ENCODE data around the gene PHF1.
"Not testable (repeated sequence)": the region's sequence is repeated elsewhere in the genome, so short reads cannot be mapped to it uniquely, and the experiment has no call there.

PHF1 gene

GRCh38 chr6:33391922-33392594, 18.8 kb upstream of the PHF1 start:
- H3K27ac ChIP-seq (ENCODE audit: insufficient read depth in 1 of 2, low read depth in 1 of 2, low read length in 2 of 2, poor library complexity in 1 of 2, severe bottlenecking in 2 of 2), result peak overlapping the region in 1 of 2 experiments; percentile 84
- peak overlapping the region; percentile 84 to 98 (median 93) for H3K4me3 ChIP-seq (ENCODE audit: control insufficient read depth in 1 of 7, extremely low read depth in 1 of 7, insufficient read depth in 4 of 7, low read depth in 2 of 7, low read length in 6 of 7)
- H3K36me3 ChIP-seq (ENCODE audit: control insufficient read depth in 4 of 4, insufficient read depth in 4 of 4, low read length in 3 of 4), result peaks cover 0 to 13% (median 0%) of the 10 kb centered on the region in 4 experiments
- 0% methylated on average over 21 of the region's 31 CpGs for WGBS (ENCODE audit: insufficient coverage)
- CTCF ChIA-PET, result interaction anchor here (0.9 to 1.3 kb wide), 3 partner anchors 10 to 103 kb away, joined by 3 read pairs; partner anchors contain the start of genes PFDN6 and WDR46
- H3K27me3 ChIP-seq (replicated peaks in 2 of 5; ENCODE audit: control insufficient read depth in 4 of 5, insufficient read depth in 5 of 5, low read length in 4 of 5), result no peaks in the 10 kb centered on the region
- POLR2A ChIA-PET, result no interaction called here
- peaks cover 10 to 34% (median 24%) of the 10 kb centered on the region in 4 experiments for H3K4me1 ChIP-seq (ENCODE audit: control extremely low read depth in 1 of 4, control insufficient read depth in 4 of 4, insufficient read depth in 4 of 4, low read length in 3 of 4)
- no peaks in the 10 kb centered on the region for H3K9me3 ChIP-seq (ENCODE audit: control extremely low read depth in 1 of 5, control insufficient read depth in 4 of 5, insufficient read depth in 2 of 5, low read depth in 1 of 5, low read length in 4 of 5)
- peak in 2 of 3 donors; percentile 18 to 31 for DNase-seq

GRCh38 chr6:33392595-33392948, 18.2 kb upstream of the PHF1 start:
- WGBS (ENCODE audit: insufficient coverage), result 44% methylated on average over 4 of the region's 5 CpGs
- POLR2A ChIA-PET, result no interaction called here
- Histone ChIP-seq H3K9me3 (ENCODE audit: control extremely low read depth in 1 of 5, control insufficient read depth in 4 of 5, insufficient read depth in 2 of 5, low read depth in 1 of 5, low read length in 4 of 5) (no peaks in the 10 kb centered on the region), H3K4me1 (ENCODE audit: control extremely low read depth in 1 of 4, control insufficient read depth in 4 of 4, insufficient read depth in 4 of 4, low read length in 3 of 4) (peaks cover 10 to 34% (median 24%) of the 10 kb centered on the region in 4 experiments), H3K4me3 (ENCODE audit: control insufficient read depth in 1 of 7, extremely low read depth in 1 of 7, insufficient read depth in 4 of 7, low read depth in 2 of 7, low read length in 6 of 7) (peak overlapping the region in 6 of 7 experiments; percentile 84 to 98 (median 89)), H3K27ac (ENCODE audit: insufficient read depth in 1 of 2, low read depth in 1 of 2, low read length in 2 of 2, poor library complexity in 1 of 2, severe bottlenecking in 2 of 2) (peak overlapping the region in 1 of 2 experiments; percentile 84), H3K36me3 (ENCODE audit: control insufficient read depth in 4 of 4, insufficient read depth in 4 of 4, low read length in 3 of 4) (peaks cover 0 to 14% (median 0%) of the 10 kb centered on the region in 4 experiments), H3K27me3 (replicated peaks in 2 of 5; ENCODE audit: control insufficient read depth in 4 of 5, insufficient read depth in 5 of 5, low read length in 4 of 5) (no peaks in the 10 kb centered on the region)
- DNase-seq, result no peak
- CTCF ChIA-PET, result interaction anchor here (0.9 to 1.3 kb wide), 3 partner anchors 9 to 103 kb away, joined by 3 read pairs; partner anchors contain the start of genes PFDN6 and WDR46

DNA sequence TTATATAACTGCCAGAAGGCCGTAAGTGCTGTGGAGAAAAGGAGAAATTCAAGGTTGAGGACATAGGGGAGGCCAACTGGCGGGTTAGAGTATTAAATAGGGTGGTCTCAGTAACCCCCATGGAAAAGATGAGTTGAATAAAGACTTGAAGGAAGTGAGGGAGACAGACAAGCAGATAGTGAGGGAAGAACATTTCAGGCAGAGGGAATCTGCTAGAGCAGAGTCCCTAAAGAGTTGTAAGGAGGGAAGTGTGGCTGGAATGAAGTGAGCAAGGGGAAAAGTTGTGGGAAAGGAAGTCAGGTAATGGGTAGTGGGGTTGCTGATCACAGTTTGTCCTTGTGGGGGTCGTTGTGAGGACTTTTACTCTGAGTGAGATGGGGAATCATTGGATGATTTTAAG, 17.8 kb upstream of the PHF1 start:
- H3K9me3 ChIP-seq (ENCODE audit: control extremely low read depth in 1 of 5, control insufficient read depth in 4 of 5, insufficient read depth in 2 of 5, low read depth in 1 of 5, low read length in 4 of 5), result no peaks in the 10 kb centered on the region
- CTCF ChIA-PET, result interaction anchor here (1.3 kb wide), 1 partner anchor 9 kb away, joined by 3 read pairs; no protein-coding TSS in a partner anchor
- DNase-seq, result no peak
- peaks cover 0 to 18% (median under 1%) of the 10 kb centered on the region in 4 experiments for H3K36me3 ChIP-seq (ENCODE audit: control insufficient read depth in 4 of 4, insufficient read depth in 4 of 4, low read length in 3 of 4)
- POLR2A ChIA-PET, result no interaction called here
- peak overlapping the region in 1 of 2 experiments; percentile 84 for H3K27ac ChIP-seq (ENCODE audit: insufficient read depth in 1 of 2, low read depth in 1 of 2, low read length in 2 of 2, poor library complexity in 1 of 2, severe bottlenecking in 2 of 2)
- H3K4me3 ChIP-seq (ENCODE audit: control insufficient read depth in 1 of 7, extremely low read depth in 1 of 7, insufficient read depth in 4 of 7, low read depth in 2 of 7, low read length in 6 of 7), result peak overlapping the region in 4 of 7 experiments; percentile 84 to 98 (median 94)
- no peaks in the 10 kb centered on the region for H3K27me3 ChIP-seq (replicated peaks in 2 of 5; ENCODE audit: control insufficient read depth in 4 of 5, insufficient read depth in 5 of 5, low read length in 4 of 5)
- WGBS (ENCODE audit: insufficient coverage), result 79% methylated on average over 3 of the region's 3 CpGs
- H3K4me1 ChIP-seq (ENCODE audit: control extremely low read depth in 1 of 4, control insufficient read depth in 4 of 4, insufficient read depth in 4 of 4, low read length in 3 of 4), result peaks cover 10 to 34% (median 24%) of the 10 kb centered on the region in 4 experiments

- no peak for DNase-seq
- H3K4me1 ChIP-seq (ENCODE audit: control extremely low read depth in 1 of 4, control insufficient read depth in 4 of 4, insufficient read depth in 4 of 4, low read length in 3 of 4), result peaks cover 2 to 24% (median 14%) of the 10 kb centered on the region in 4 experiments
- ChIA-PET CTCF (interaction anchor here (0.9 to 3.5 kb wide), 2 partner anchors 10 to 84 kb away, joined by 3 to 18 read pairs; no protein-coding TSS in a partner anchor), POLR2A (no interaction called here)
- H3K27me3 ChIP-seq (replicated peaks in 2 of 5; ENCODE audit: control insufficient read depth in 4 of 5, insufficient read depth in 5 of 5, low read length in 4 of 5), result no peaks in the 10 kb centered on the region
- H3K4me3 ChIP-seq (ENCODE audit: control insufficient read depth in 1 of 7, extremely low read depth in 1 of 7, insufficient read depth in 4 of 7, low read depth in 2 of 7, low read length in 6 of 7), result no peak overlapping the region
- 100% methylated on average over 1 of the region's 1 CpG for WGBS (ENCODE audit: insufficient coverage)
- no peak overlapping the region for H3K27ac ChIP-seq (ENCODE audit: insufficient read depth in 1 of 2, low read depth in 1 of 2, low read length in 2 of 2, poor library complexity in 1 of 2, severe bottlenecking in 2 of 2)
- H3K36me3 ChIP-seq (ENCODE audit: control insufficient read depth in 4 of 4, insufficient read depth in 4 of 4, low read length in 3 of 4), result peaks cover 0 to 35% (median 4%) of the 10 kb centered on the region in 4 experiments
- no peaks in the 10 kb centered on the region for H3K9me3 ChIP-seq (ENCODE audit: control extremely low read depth in 1 of 5, control insufficient read depth in 4 of 5, insufficient read depth in 2 of 5, low read depth in 1 of 5, low read length in 4 of 5)
These were observed 13.3 kb upstream of the PHF1 start for GRCh38 chr6:33397541-33397940.

- CTCF ChIA-PET; H3K4me3 ChIP-seq (ENCODE audit: control insufficient read depth in 1 of 7, extremely low read depth in 1 of 7, insufficient read depth in 4 of 7, low read depth in 2 of 7, low read length in 6 of 7); H3K27ac ChIP-seq (ENCODE audit: insufficient read depth in 1 of 2, low read depth in 1 of 2, low read length in 2 of 2, poor library complexity in 1 of 2, severe bottlenecking in 2 of 2); H3K27me3 ChIP-seq (replicated peaks in 2 of 5; ENCODE audit: control insufficient read depth in 4 of 5, insufficient read depth in 5 of 5, low read length in 4 of 5); H3K9me3 ChIP-seq (ENCODE audit: control extremely low read depth in 1 of 5, control insufficient read depth in 4 of 5, insufficient read depth in 2 of 5, low read depth in 1 of 5, low read length in 4 of 5); POLR2A ChIA-PET; DNase-seq: not testable (repeated sequence)
- H3K36me3 ChIP-seq (ENCODE audit: control insufficient read depth in 4 of 4, insufficient read depth in 4 of 4, low read length in 3 of 4), result peaks cover 0 to 44% (median 10%) of the 10 kb centered on the region in 4 experiments
- WGBS (ENCODE audit: insufficient coverage), result 100% methylated on average over 1 of the region's 3 CpGs
- peaks cover 0 to 13% (median 4%) of the 10 kb centered on the region in 4 experiments for H3K4me1 ChIP-seq (ENCODE audit: control extremely low read depth in 1 of 4, control insufficient read depth in 4 of 4, insufficient read depth in 4 of 4, low read length in 3 of 4)
These were observed 12.2 kb upstream of the PHF1 start for GRCh38 chr6:33398601-33399000.

DNA sequence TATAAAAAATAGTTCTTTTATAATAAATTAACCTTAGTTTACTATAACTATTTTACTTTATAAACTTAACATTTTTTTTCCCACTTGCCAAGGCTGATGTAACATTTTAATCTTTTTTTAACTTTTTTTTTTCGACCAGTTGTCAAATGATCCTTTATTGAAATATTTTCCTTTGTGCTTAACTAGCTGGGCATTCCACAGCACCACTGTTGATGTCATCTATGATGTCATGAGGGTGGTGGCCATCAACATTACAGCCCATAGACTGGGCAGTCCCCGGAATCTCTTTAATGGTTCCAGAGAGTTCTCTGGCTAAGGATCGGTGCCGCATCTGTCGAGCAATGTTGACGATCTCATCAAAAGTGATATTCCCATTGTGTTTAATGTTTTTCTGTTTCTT, 10.9 kb upstream of the PHF1 start:
- POLR2A ChIA-PET; H3K9me3 ChIP-seq (ENCODE audit: control extremely low read depth in 1 of 5, control insufficient read depth in 4 of 5, insufficient read depth in 2 of 5, low read depth in 1 of 5, low read length in 4 of 5); CTCF ChIA-PET; H3K4me3 ChIP-seq (ENCODE audit: control insufficient read depth in 1 of 7, extremely low read depth in 1 of 7, insufficient read depth in 4 of 7, low read depth in 2 of 7, low read length in 6 of 7); H3K4me1 ChIP-seq (ENCODE audit: control extremely low read depth in 1 of 4, control insufficient read depth in 4 of 4, insufficient read depth in 4 of 4, low read length in 3 of 4); DNase-seq; H3K27ac ChIP-seq (ENCODE audit: insufficient read depth in 1 of 2, low read depth in 1 of 2, low read length in 2 of 2, poor library complexity in 1 of 2, severe bottlenecking in 2 of 2); H3K27me3 ChIP-seq (replicated peaks in 2 of 5; ENCODE audit: control insufficient read depth in 4 of 5, insufficient read depth in 5 of 5, low read length in 4 of 5): not testable (repeated sequence)
- H3K36me3 ChIP-seq (ENCODE audit: control insufficient read depth in 4 of 4, insufficient read depth in 4 of 4, low read length in 3 of 4), result peaks cover 3 to 51% (median 20%) of the 10 kb centered on the region in 4 experiments
- no CpG with 5 or more reads among the region's 6 CpGs for WGBS (ENCODE audit: insufficient coverage)

DNA sequence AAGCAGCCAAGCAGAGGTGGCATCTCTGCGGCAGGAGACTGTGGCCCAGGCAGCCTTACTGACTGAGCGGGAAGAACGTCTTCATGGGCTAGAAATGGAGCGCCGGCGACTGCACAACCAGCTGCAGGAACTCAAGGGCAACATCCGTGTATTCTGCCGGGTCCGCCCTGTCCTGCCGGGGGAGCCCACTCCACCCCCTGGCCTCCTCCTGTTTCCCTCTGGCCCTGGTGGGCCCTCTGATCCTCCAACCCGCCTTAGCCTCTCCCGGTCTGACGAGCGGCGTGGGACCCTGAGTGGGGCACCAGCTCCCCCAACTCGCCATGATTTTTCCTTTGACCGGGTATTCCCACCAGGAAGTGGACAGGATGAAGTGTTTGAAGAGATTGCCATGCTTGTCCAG, 5.9 kb upstream of the PHF1 start:
- ChIA-PET POLR2A (no interaction called here), CTCF (interaction anchor here (1.0 to 2.1 kb wide), 4 partner anchors 10 to 125 kb away, joined by 3 to 10 read pairs (median 4); no protein-coding TSS in a partner anchor)
- peaks cover 0 to 10% (median 6%) of the 10 kb centered on the region in 4 experiments for H3K4me1 ChIP-seq (ENCODE audit: control extremely low read depth in 1 of 4, control insufficient read depth in 4 of 4, insufficient read depth in 4 of 4, low read length in 3 of 4)

More for the DNA sequence above, 5.9 kb upstream of the PHF1 start:
- H3K9me3 ChIP-seq (ENCODE audit: control extremely low read depth in 1 of 5, control insufficient read depth in 4 of 5, insufficient read depth in 2 of 5, low read depth in 1 of 5, low read length in 4 of 5), result no peaks in the 10 kb centered on the region
- no peaks in the 10 kb centered on the region for H3K27me3 ChIP-seq (replicated peaks in 2 of 5; ENCODE audit: control insufficient read depth in 4 of 5, insufficient read depth in 5 of 5, low read length in 4 of 5)
- H3K36me3 ChIP-seq (ENCODE audit: control insufficient read depth in 4 of 4, insufficient read depth in 4 of 4, low read length in 3 of 4), result peaks cover 6 to 56% (median 31%) of the 10 kb centered on the region in 4 experiments
- WGBS (ENCODE audit: insufficient coverage), result 98% methylated on average over 17 of the region's 17 CpGs
- DNase-seq, result no peak
- H3K4me3 ChIP-seq (ENCODE audit: control insufficient read depth in 1 of 7, extremely low read depth in 1 of 7, insufficient read depth in 4 of 7, low read depth in 2 of 7, low read length in 6 of 7), result no peak overlapping the region
- H3K27ac ChIP-seq (ENCODE audit: insufficient read depth in 1 of 2, low read depth in 1 of 2, low read length in 2 of 2, poor library complexity in 1 of 2, severe bottlenecking in 2 of 2), result no peak overlapping the region
